H9 (cell line): ENCODE data around the gene CENPL. TPM values are rescaled to one million over a fixed set of nuclear protein-coding genes. Genes with fewer than 3 reads are reported as not detected.
A peak's percentile ranks its signal among the peaks of the same experiment; 100 is the strongest.

Experiments
- DNase-seq: peaks from one replicate; pipeline ENCODE4 v3.0.0-alpha.2; 2017
- H2AFZ ChIP-seq: one replicate; pipeline ENCODE4 v1.6.1; 2013; ENCODE audit warnings: mild to moderate bottlenecking, low read length, control low read depth, moderate library complexity
- H2AK5ac ChIP-seq: 2 replicates; pipeline ENCODE4 v1.6.1; 2013; ENCODE audit warnings: low read length, control low read depth, mixed read lengths; ENCODE audit not compliant: insufficient read length
- H2BK120ac ChIP-seq: one replicate; pipeline ENCODE4 v1.6.1; 2013; ENCODE audit warnings: low read depth, mild to moderate bottlenecking, low read length, control low read depth, inconsistent platforms; ENCODE audit not compliant: poor library complexity, severe bottlenecking
- H2BK12ac ChIP-seq: 2 replicates; pipeline ENCODE4 v1.6.1; 2013; ENCODE audit warnings: low read length, control low read depth, mixed read lengths, low read depth; ENCODE audit not compliant: insufficient read length
- H2BK15ac ChIP-seq: 2 replicates; pipeline ENCODE4 v1.6.1; 2013; ENCODE audit warnings: low read depth, low read length, control low read depth
- H2BK20ac ChIP-seq: one replicate; pipeline ENCODE4 v1.6.1; 2013; ENCODE audit warnings: low read depth, mild to moderate bottlenecking, low read length, control low read depth, inconsistent platforms; ENCODE audit not compliant: poor library complexity, severe bottlenecking
- H2BK5ac ChIP-seq: 2 replicates; pipeline ENCODE4 v1.6.1; 2013; ENCODE audit warnings: low read length, control low read depth, mixed read lengths; ENCODE audit not compliant: insufficient read length
- H3K14ac ChIP-seq: 2 replicates; pipeline ENCODE4 v1.6.1; 2013; ENCODE audit warnings: low read length, control low read depth; ENCODE audit not compliant: insufficient read depth
- H3K18ac ChIP-seq: 2 replicates; pipeline ENCODE4 v1.6.1; 2013; ENCODE audit warnings: low read depth, mild to moderate bottlenecking, mixed read lengths, low read length, control low read depth; ENCODE audit not compliant: insufficient read length
- H3K23ac ChIP-seq: 2 replicates; pipeline ENCODE4 v1.6.1; 2013; ENCODE audit warnings: low read length, control low read depth, mixed read lengths, low read depth; ENCODE audit not compliant: insufficient read length
- H3K23me2 ChIP-seq: 2 replicates; pipeline ENCODE4 v1.6.1; 2013; ENCODE audit warnings: low read depth, mild to moderate bottlenecking, mixed read lengths, low read length, control low read depth; ENCODE audit not compliant: insufficient read length, poor library complexity, severe bottlenecking
- H3K27ac ChIP-seq: 2 replicates; pipeline ENCODE4 v1.5.1; 2013; ENCODE audit warnings: low read length, control low read depth, mixed read lengths, low read depth; ENCODE audit not compliant: insufficient read length
- H3K27me3 ChIP-seq: 2 replicates; pipeline ENCODE4 v1.6.1; 2013; ENCODE audit warnings: low read length, control low read depth, inconsistent platforms; ENCODE audit not compliant: insufficient read depth
- H3K4ac ChIP-seq: 2 replicates; pipeline ENCODE4 v1.6.1; 2013; ENCODE audit warnings: low read depth, mild to moderate bottlenecking, control low read depth, inconsistent platforms, low read length, moderate library complexity
- H3K4me1 ChIP-seq: 2 replicates; pipeline ENCODE4 v1.6.1; 2013; ENCODE audit warnings: low read length, control low read depth, inconsistent platforms; ENCODE audit not compliant: insufficient read depth
- H3K4me2 ChIP-seq: 2 replicates; pipeline ENCODE4 v1.6.1; 2013; ENCODE audit warnings: low read length, control low read depth, mixed read lengths; ENCODE audit not compliant: insufficient read length, insufficient read depth
- H3K56ac ChIP-seq: 2 replicates; pipeline ENCODE4 v1.6.1; 2013; ENCODE audit warnings: low read depth, mild to moderate bottlenecking, mixed read lengths, low read length, control low read depth; ENCODE audit not compliant: insufficient read length
- H3K79me1 ChIP-seq: 2 replicates; pipeline ENCODE4 v1.6.1; 2013; ENCODE audit warnings: low read depth, mild to moderate bottlenecking, moderate library complexity, low read length, control low read depth, inconsistent platforms; ENCODE audit not compliant: insufficient read depth, poor library complexity, severe bottlenecking
- H3K79me2 ChIP-seq: 2 replicates; pipeline ENCODE4 v1.6.1; 2013; ENCODE audit warnings: low read length, control low read depth, inconsistent platforms; ENCODE audit not compliant: insufficient read depth
- H3K9ac ChIP-seq: 2 replicates; pipeline ENCODE4 v1.6.1; 2013; ENCODE audit warnings: low read length, control low read depth, mixed read lengths; ENCODE audit not compliant: insufficient read length; ENCODE audit errors: extremely low read depth
- H3K9me3 ChIP-seq: one replicate; pipeline ENCODE4 v1.6.1; 2013; ENCODE audit warnings: low read depth, low read length, inconsistent platforms; ENCODE audit not compliant: control insufficient read depth
- H3T11ph ChIP-seq: one replicate; pipeline ENCODE4 v1.6.1; 2013; ENCODE audit warnings: mild to moderate bottlenecking, low read length, control low read depth, inconsistent platforms
- H4K20me1 ChIP-seq: one replicate; pipeline ENCODE4 v1.6.1; 2013; ENCODE audit not compliant: control insufficient read depth, insufficient read length, insufficient read depth
- H4K5ac ChIP-seq: 2 replicates; pipeline ENCODE4 v1.6.1; 2013; ENCODE audit warnings: low read depth, mild to moderate bottlenecking, mixed read lengths, low read length, control low read depth; ENCODE audit not compliant: insufficient read length
- H4K8ac ChIP-seq: replicated peaks from 2 replicates; pipeline ENCODE4 v1.6.1; 2013; ENCODE audit warnings: low read length, control low read depth, mixed read lengths, low read depth; ENCODE audit not compliant: insufficient read length
- H4K91ac ChIP-seq: 2 replicates; pipeline ENCODE4 v1.6.1; 2013; ENCODE audit warnings: low read depth, mild to moderate bottlenecking, moderate library complexity, mixed read lengths, low read length, control low read depth; ENCODE audit not compliant: insufficient read length
- H3K27ac Mint-ChIP-seq, 3 experiments: 2 replicates in 2 of 3; 3 replicates in 1 of 3; pipeline ENCODE4 v1.8.0; 2020 to 2021; ENCODE audit warnings: mixed read lengths in 3 of 3, mild to moderate bottlenecking in 1 of 3, moderate library complexity in 1 of 3
- H3K27me3 Mint-ChIP-seq: 2 replicates; pipeline ENCODE4 v1.8.0; 2021; ENCODE audit warnings: low read depth, mild to moderate bottlenecking, moderate library complexity, mixed read lengths
- H3K36me3 Mint-ChIP-seq, 3 experiments: 2 replicates in 2 of 3; 3 replicates in 1 of 3; pipeline ENCODE4 v1.8.0; 2020 to 2021; ENCODE audit warnings: low read depth in 3 of 3, mixed read lengths in 3 of 3; ENCODE audit not compliant: insufficient read depth in 1 of 3
- H3K4me1 Mint-ChIP-seq, 2 experiments: 2 replicates each; pipeline ENCODE4 v1.8.0; 2020; ENCODE audit warnings: mixed read lengths in 2 of 2
- H3K4me3 Mint-ChIP-seq, 2 experiments: 2 replicates in 1 of 2; 3 replicates in 1 of 2; pipeline ENCODE4 v1.8.0; 2020 to 2021; ENCODE audit warnings: mild to moderate bottlenecking in 2 of 2, mixed read lengths in 2 of 2, moderate library complexity in 1 of 2
- H3K9me3 Mint-ChIP-seq, 2 experiments: 2 replicates in 1 of 2; 3 replicates in 1 of 2; pipeline ENCODE4 v1.8.0; 2020; ENCODE audit warnings: mild to moderate bottlenecking in 2 of 2, mixed read lengths in 2 of 2, moderate library complexity in 1 of 2
- CTCF ChIP-seq: fragments of 200-600 bp; sonication (generic); conservative IDR thresholded peaks from 3 replicates; pipeline ENCODE4 v1.8.0; 2021; ENCODE audit warnings: antibody characterized with exemption, mild to moderate bottlenecking
- WGBS: extraction: QIAGEN DNeasy Blood & Tissue Kit; methylation state at CpG from one replicate; pipeline ENCODE4 v1.1.7; 2013; ENCODE audit warnings: missing lambda C conversion rate, low lambda C conversion rate, mixed read lengths; ENCODE audit not compliant: insufficient read length; ENCODE audit errors: extremely low coverage; 5-methylcytosine and 5-hydroxymethylcytosine counted together
- total RNA-seq: library from RNA; stranded (reverse); gene quantifications from 2 replicates; pipeline ENCODE4 v1.2.1, GENCODE V29; 2021

Gene CENPL
- total RNA-seq, 1 experiment from 2014 or later, result 14.4 TPM

GRCh38 chr1:173870252-173871075 lies 45.8 kb upstream of the CENPL start:
- no peak overlapping the region for H3K4me2 ChIP-seq
- H3K27ac ChIP-seq, result no peak overlapping the region
- no peak overlapping the region for H4K5ac ChIP-seq

More at GRCh38 chr1:173870252-173871075, 45.8 kb upstream of the CENPL start:
- H2BK5ac ChIP-seq, result no peak overlapping the region
- Mint-ChIP-seq H3K27me3 (peaks cover 3% of the 10 kb centered on the region; the same call in 1 of the 2 replicates), H3K4me3 (peak overlapping the region; percentile 30 to 38; a peak in 2 of 5 replicates), H3K4me1 (peaks cover 21 to 29% of the 10 kb centered on the region in 2 experiments), H3K27ac (no peak overlapping the region), H3K9me3 (peaks cover 0 to 9% of the 10 kb centered on the region in 2 experiments; a peak in 2 of 5 replicates), H3K36me3 (peaks cover 36 to 60% (median 50%) of the 10 kb centered on the region in 3 experiments)
- no peak overlapping the region for H3K4ac ChIP-seq
- no peak for TF ChIP-seq CTCF
- H4K91ac ChIP-seq, result no peak overlapping the region
- no peak overlapping the region for H3K14ac ChIP-seq
- H3K23me2 ChIP-seq, result peaks cover 10% of the 10 kb centered on the region
- peaks cover 16% of the 10 kb centered on the region; the same call in 1 of the 2 replicates for H3K79me2 ChIP-seq
- no peak overlapping the region for H3K56ac ChIP-seq
- no CpG with 5 or more reads among the region's 15 CpGs for WGBS
- H2BK20ac ChIP-seq, result no peak overlapping the region
- no peak for DNase-seq
- H3K9me3 ChIP-seq, result no peaks in the 10 kb centered on the region
- H3K23ac ChIP-seq, result no peak overlapping the region
- H4K20me1 ChIP-seq, result no peaks in the 10 kb centered on the region
- H3K18ac ChIP-seq, result no peak overlapping the region
- no peak overlapping the region for H3T11ph ChIP-seq
- H3K9ac ChIP-seq, result no peak overlapping the region
- H3K79me1 ChIP-seq, result no peaks in the 10 kb centered on the region
- H3K4me1 ChIP-seq, result no peaks in the 10 kb centered on the region
- H2BK120ac ChIP-seq, result no peak overlapping the region
- H2AK5ac ChIP-seq, result no peak overlapping the region
- H4K8ac ChIP-seq, result no peak overlapping the region
- H2BK12ac ChIP-seq, result no peak overlapping the region
- no peaks in the 10 kb centered on the region for H3K27me3 ChIP-seq
- no peak overlapping the region for H2AFZ ChIP-seq
- no peak overlapping the region for H2BK15ac ChIP-seq
